ENCODE results near the gene SND1. TPM values are rescaled to one million over a fixed set of nuclear protein-coding genes. Genes with fewer than 3 reads are reported as not detected.

The SND1 gene
- total RNA-seq, 6 experiments from 2014 or later: 217 to 259 (median 247) TPM

- H3K9me3 Mint-ChIP-seq: no peaks in the 10 kb centered on the region
- H3K27me3 Mint-ChIP-seq (ENCODE audit: insufficient read depth): peaks cover 26% of the 10 kb centered on the region
- peaks cover 16% of the 10 kb centered on the region for H3K4me1 Mint-ChIP-seq (ENCODE audit: low read depth)
Measured at GRCh38 chr7:128117691-128118090, 465.7 kb downstream of the SND1 start.

GRCh38 chr7:128119036-128119435 lies 467.0 kb downstream of the SND1 start:
- no peak for TF ChIP-seq CTCF (IDR thresholded peaks at IDR 0.05)
- DNase-seq: no peak
- no peaks in the 10 kb centered on the region for H3K9me3 Mint-ChIP-seq
- H3K4me3 Mint-ChIP-seq: no peak overlapping the region
- no peak overlapping the region for H3K27ac Mint-ChIP-seq
- no peaks in the 10 kb centered on the region for H3K36me3 Mint-ChIP-seq (ENCODE audit: low read depth)
- H3K4me1 Mint-ChIP-seq (ENCODE audit: low read depth): peaks cover 16% of the 10 kb centered on the region
- peaks cover 35% of the 10 kb centered on the region for H3K27me3 Mint-ChIP-seq (ENCODE audit: insufficient read depth)

More at GRCh38 chr7:128117691-128118090, 465.7 kb downstream of the SND1 start:
- no peak for DNase-seq
- H3K4me3 Mint-ChIP-seq: no peak overlapping the region
- no peak for TF ChIP-seq CTCF (IDR thresholded peaks at IDR 0.05)
- H3K27ac Mint-ChIP-seq: no peak overlapping the region
- H3K36me3 Mint-ChIP-seq (ENCODE audit: low read depth): no peaks in the 10 kb centered on the region

- no peak for TF ChIP-seq CTCF (IDR thresholded peaks at IDR 0.05)
- H3K9me3 Mint-ChIP-seq: no peaks in the 10 kb centered on the region
- H3K27me3 Mint-ChIP-seq (ENCODE audit: insufficient read depth): peaks cover 38% of the 10 kb centered on the region
- no peak for DNase-seq
- peaks cover 12% of the 10 kb centered on the region for H3K4me1 Mint-ChIP-seq (ENCODE audit: low read depth)
- no peaks in the 10 kb centered on the region for H3K36me3 Mint-ChIP-seq (ENCODE audit: low read depth)
- no peak overlapping the region for H3K27ac Mint-ChIP-seq
- no peak overlapping the region for H3K4me3 Mint-ChIP-seq
Measured at GRCh38 chr7:128120116-128120515, 468.1 kb downstream of the SND1 start.

GRCh38 chr7:128120976-128121490 lies 469.0 kb downstream of the SND1 start:
- H3K27me3 Mint-ChIP-seq (ENCODE audit: insufficient read depth): peaks cover 40% of the 10 kb centered on the region
- H3K9me3 Mint-ChIP-seq: no peaks in the 10 kb centered on the region
- H3K4me3 Mint-ChIP-seq: no peak overlapping the region
- no peak for DNase-seq
- no peaks in the 10 kb centered on the region for H3K36me3 Mint-ChIP-seq (ENCODE audit: low read depth)
- no peak overlapping the region for H3K27ac Mint-ChIP-seq
- no peak for TF ChIP-seq CTCF (IDR thresholded peaks at IDR 0.05)
- H3K4me1 Mint-ChIP-seq (ENCODE audit: low read depth): peaks cover 3% of the 10 kb centered on the region

GRCh38 chr7:128121711-128122530 lies 469.9 kb downstream of the SND1 start:
- H3K4me3 Mint-ChIP-seq: no peak overlapping the region
- DNase-seq: no peak
- no peaks in the 10 kb centered on the region for H3K9me3 Mint-ChIP-seq
- peaks cover 40% of the 10 kb centered on the region for H3K27me3 Mint-ChIP-seq (ENCODE audit: insufficient read depth)
- H3K27ac Mint-ChIP-seq: no peak overlapping the region
- TF ChIP-seq CTCF (IDR thresholded peaks at IDR 0.05): no peak
- no peaks in the 10 kb centered on the region for H3K36me3 Mint-ChIP-seq (ENCODE audit: low read depth)
- H3K4me1 Mint-ChIP-seq (ENCODE audit: low read depth): no peaks in the 10 kb centered on the region
